Type B pancreatic cell (in vitro differentiated cells): ENCODE results near the gene CCDC102A. TPM values are rescaled to one million over a fixed set of nuclear protein-coding genes. Genes with fewer than 3 reads are reported as not detected.

Source experiments
- DNase-seq: peaks from one replicate; pipeline ENCODE4 v3.0.0; 2021; ENCODE audit warnings: mixed read lengths; ENCODE audit not compliant: unreplicated experiment; ENCODE audit errors: extremely low spot score
- H3K27ac Mint-ChIP-seq: 2 replicates; pipeline ENCODE4 v1.8.0; 2021; ENCODE audit warnings: mild to moderate bottlenecking, mixed read lengths
- H3K27me3 Mint-ChIP-seq: 2 replicates; pipeline ENCODE4 v1.8.0; 2021; ENCODE audit warnings: mixed read lengths
- H3K36me3 Mint-ChIP-seq: 2 replicates; pipeline ENCODE4 v1.8.0; 2021; ENCODE audit warnings: mixed read lengths
- H3K4me1 Mint-ChIP-seq: one replicate; pipeline ENCODE4 v1.8.0; 2021; ENCODE audit warnings: mixed read lengths; ENCODE audit not compliant: unreplicated experiment
- H3K4me3 Mint-ChIP-seq: 2 replicates; pipeline ENCODE4 v1.8.0; 2021; ENCODE audit warnings: mild to moderate bottlenecking, mixed read lengths
- H3K9me3 Mint-ChIP-seq: 2 replicates; pipeline ENCODE4 v1.8.0; 2021; ENCODE audit warnings: mixed read lengths
- total RNA-seq: library from RNA; stranded (reverse); gene quantifications from 2 replicates; pipeline ENCODE4 v1.2.1, GENCODE V29; 2021; ENCODE audit warnings: low replicate concordance
- TF ChIP-seq, protein P1 (sequence below): fragments of 200-600 bp; sonication (generic); conservative IDR thresholded peaks from 2 replicates; pipeline ENCODE4 v1.5.0; 2021; ENCODE audit warnings: antibody characterized with exemption, mild to moderate bottlenecking

Gene CCDC102A
- total RNA-seq, 1 donor from 2014 or later: 14.4 TPM

DNA sequence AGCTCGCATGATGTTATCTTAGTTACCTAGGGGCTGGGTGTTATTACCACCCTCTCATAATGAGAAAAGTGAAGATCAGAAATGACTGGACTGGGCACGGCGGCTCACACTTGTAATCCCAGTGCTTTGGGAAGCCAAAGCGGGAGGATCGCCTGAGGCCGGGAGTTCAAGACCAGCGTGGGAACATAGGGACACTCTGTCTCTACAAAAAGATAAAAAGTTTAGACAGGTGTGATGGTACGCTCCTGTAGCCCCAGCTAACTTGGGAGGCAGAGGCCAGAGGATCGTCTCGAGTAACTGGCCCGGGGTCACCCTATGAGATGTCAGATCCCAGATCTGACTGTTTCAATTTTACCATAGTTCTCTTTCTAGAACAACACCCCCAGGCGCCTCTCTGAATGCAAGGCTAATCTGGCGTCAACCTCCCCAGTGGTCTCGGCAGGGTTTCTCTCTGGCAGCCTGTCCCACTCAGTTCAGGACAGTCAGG is 1.9 kb upstream of the CCDC102A start:
- Mint-ChIP-seq H3K27ac (peak overlapping the region; percentile 18), H3K27me3 (peaks cover 7% of the 10 kb centered on the region), H3K9me3 (no peaks in the 10 kb centered on the region), H3K4me1 (peaks cover 25% of the 10 kb centered on the region), H3K36me3 (no peaks in the 10 kb centered on the region), H3K4me3 (peak overlapping the region; percentile 78)
- TF ChIP-seq, protein P1, sequence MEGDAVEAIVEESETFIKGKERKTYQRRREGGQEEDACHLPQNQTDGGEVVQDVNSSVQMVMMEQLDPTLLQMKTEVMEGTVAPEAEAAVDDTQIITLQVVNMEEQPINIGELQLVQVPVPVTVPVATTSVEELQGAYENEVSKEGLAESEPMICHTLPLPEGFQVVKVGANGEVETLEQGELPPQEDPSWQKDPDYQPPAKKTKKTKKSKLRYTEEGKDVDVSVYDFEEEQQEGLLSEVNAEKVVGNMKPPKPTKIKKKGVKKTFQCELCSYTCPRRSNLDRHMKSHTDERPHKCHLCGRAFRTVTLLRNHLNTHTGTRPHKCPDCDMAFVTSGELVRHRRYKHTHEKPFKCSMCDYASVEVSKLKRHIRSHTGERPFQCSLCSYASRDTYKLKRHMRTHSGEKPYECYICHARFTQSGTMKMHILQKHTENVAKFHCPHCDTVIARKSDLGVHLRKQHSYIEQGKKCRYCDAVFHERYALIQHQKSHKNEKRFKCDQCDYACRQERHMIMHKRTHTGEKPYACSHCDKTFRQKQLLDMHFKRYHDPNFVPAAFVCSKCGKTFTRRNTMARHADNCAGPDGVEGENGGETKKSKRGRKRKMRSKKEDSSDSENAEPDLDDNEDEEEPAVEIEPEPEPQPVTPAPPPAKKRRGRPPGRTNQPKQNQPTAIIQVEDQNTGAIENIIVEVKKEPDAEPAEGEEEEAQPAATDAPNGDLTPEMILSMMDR: no peak
- peak; percentile 56 for DNase-seq

DNA sequence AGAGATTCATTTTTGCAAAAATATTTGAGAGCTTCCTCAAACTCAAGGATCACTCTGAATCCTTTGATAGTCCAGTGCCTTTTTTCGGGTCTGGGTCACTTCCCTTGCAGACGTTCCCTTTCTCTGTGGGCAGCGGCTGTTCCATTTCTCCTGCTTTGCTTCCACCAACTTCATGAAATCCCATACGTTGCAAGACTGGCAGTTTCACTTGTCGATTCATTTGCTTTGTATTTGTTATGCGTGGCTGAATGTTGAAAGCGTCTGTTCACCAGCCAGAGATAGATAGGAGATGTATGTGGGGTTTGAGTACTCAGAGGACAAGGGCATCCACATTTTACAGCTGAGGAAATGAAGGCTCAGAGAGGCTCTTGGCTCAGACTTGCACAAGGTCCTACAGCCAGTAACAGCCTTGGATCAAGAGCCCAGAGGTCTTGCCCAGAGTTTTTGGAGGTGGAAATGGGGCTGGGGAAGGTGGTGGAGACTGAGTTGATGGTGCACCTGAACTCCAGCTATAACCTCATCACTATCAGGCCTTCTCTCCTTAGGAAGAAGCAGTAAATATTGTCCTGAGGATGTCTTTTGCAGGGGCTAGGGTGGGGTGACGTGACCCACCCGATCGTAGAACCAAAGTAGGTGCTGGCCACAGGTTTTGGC is 1.3 kb upstream of the CCDC102A start:
- Mint-ChIP-seq H3K36me3 (no peaks in the 10 kb centered on the region), H3K4me3 (peak overlapping the region; percentile 78), H3K4me1 (peaks cover 29% of the 10 kb centered on the region), H3K27me3 (peaks cover 7% of the 10 kb centered on the region), H3K27ac (peak overlapping the region; percentile 18), H3K9me3 (no peaks in the 10 kb centered on the region)
- TF ChIP-seq, protein P1: no peak
- DNase-seq: peak; percentile 27

DNA sequence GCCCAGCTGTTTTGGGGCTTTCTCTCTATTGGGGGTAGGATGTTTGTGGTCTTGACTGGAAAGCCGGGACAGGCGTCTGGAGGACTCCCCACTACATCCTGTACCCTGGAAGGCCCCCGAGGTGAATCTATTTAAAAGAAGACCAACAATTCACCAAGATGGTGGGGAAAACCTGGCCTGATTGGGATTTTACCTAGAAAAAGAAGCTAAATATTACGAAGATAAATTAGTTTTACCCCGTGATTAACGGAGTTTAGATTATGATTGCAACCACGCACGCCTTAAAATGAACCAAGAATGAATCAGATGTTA is 779 bp upstream of the CCDC102A start:
- peak overlapping the region; percentile 78 for H3K4me3 Mint-ChIP-seq
- no peaks in the 10 kb centered on the region for H3K36me3 Mint-ChIP-seq
- no peaks in the 10 kb centered on the region for H3K9me3 Mint-ChIP-seq
- no peak for DNase-seq
- peak overlapping the region; percentile 2 for H3K27ac Mint-ChIP-seq
- H3K27me3 Mint-ChIP-seq: peaks cover 11% of the 10 kb centered on the region
- TF ChIP-seq, protein P1: no peak
- peaks cover 33% of the 10 kb centered on the region for H3K4me1 Mint-ChIP-seq

DNA sequence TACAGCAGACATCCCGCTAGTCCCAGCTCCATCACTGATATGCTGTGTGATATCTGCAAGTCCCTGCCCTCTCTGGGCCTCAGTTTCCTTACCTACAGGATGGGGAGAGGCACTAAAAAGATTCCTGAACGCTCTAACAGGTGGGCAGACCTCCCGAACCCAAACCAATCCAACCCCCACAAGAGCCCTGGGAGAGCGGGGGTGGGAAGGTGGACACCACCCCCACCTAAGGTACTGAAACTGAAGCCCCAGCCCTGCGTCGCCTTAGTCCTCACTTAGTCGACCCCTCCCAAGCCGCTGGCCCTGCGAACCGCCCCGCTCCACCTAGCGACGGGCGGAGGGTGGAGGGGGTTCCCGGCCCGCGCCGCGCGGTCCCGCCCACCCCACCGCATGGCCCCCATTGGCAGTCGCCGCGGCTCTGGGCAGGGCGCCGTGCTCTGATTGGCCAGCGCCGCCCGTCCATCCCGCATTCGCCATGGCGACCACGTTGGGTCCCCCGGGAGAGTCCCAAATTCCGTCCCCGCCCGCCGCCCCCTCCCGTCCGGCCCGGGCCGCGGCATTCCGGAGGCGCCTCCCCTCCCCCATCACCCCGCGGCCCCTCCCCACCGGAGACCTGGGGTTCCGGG is 578 bp downstream of the CCDC102A start:
- Mint-ChIP-seq H3K4me1 (peaks cover 44% of the 10 kb centered on the region), H3K9me3 (no peaks in the 10 kb centered on the region), H3K36me3 (no peaks in the 10 kb centered on the region), H3K27me3 (peaks cover 23% of the 10 kb centered on the region), H3K27ac (peak overlapping the region; percentile 79), H3K4me3 (peak overlapping the region; percentile 90)
- peak; percentile 94 for DNase-seq
- TF ChIP-seq, protein P1: peak; percentile 38

DNA sequence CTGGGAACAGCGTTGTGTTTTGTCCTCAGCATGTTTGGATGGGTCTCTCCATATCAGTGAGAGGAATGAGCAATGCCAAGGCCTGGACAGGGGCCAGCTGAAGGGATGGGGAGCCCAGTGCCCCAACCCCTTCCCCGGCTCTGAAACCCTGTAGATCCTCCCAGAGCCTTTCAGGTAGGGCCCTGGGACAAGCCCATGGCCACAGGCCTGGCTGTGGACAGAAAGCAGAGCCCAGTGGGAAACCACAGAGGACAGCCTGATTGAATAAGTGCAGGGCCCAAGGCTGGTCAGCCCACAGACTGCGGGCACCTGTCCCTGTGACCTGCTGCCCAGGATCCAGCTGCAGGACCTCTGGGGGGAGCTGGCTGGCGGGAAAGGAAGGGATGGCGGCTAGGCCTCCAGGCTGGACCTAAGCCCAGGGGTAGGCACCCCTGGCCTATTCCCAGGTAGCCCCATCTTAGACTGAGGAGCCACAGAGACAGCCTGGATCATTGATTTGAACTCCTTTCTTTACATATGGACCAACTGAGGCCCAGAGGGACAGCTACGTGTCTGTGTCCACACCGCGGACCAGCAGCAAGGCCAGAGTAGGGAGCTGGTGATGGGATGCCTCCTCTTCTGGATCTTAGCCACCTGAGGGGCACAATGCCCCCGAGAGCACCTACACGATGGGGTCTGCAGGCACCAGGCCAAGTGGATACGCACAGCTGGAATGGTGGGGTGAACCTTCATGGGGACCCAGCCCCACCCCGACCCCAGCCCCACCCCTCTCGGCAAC is 1.3 kb downstream of the CCDC102A start:
- TF ChIP-seq, protein P1: no peak
- H3K4me3 Mint-ChIP-seq: peak overlapping the region; percentile 90
- peaks cover 30% of the 10 kb centered on the region for H3K27me3 Mint-ChIP-seq
- H3K36me3 Mint-ChIP-seq: no peaks in the 10 kb centered on the region
- no peaks in the 10 kb centered on the region for H3K9me3 Mint-ChIP-seq
- H3K27ac Mint-ChIP-seq: peak overlapping the region; percentile 79
- peaks cover 51% of the 10 kb centered on the region for H3K4me1 Mint-ChIP-seq
- DNase-seq: peak; percentile 62
